OCI-LY1 (cell line): ENCODE data around the gene PHF23.

ENCODE experiments used
- EZH2 ChIP-seq: fragments of 200-600 bp; sonication (generic), shearing (Covaris generic); IDR thresholded peaks from 2 replicates; pipeline ENCODE4 v1.8.0; 2017; ENCODE audit warnings: borderline replicate concordance, mixed run types, mild to moderate bottlenecking, antibody characterized with exemption, low read length, moderate library complexity, mixed read lengths
- TF ChIP-seq, protein P1 (sequence below): fragments of 200-600 bp; sonication (generic), shearing (Covaris generic); IDR thresholded peaks from 2 replicates; pipeline ENCODE4 v1.5.1; 2017; ENCODE audit warnings: mild to moderate bottlenecking, antibody characterized with exemption, low read length, moderate library complexity, mixed read lengths

GRCh38 chr17:7285679-7286078, 46.4 kb upstream of the PHF23 start:
- no peak for TF ChIP-seq EZH2
- TF ChIP-seq, protein P1, sequence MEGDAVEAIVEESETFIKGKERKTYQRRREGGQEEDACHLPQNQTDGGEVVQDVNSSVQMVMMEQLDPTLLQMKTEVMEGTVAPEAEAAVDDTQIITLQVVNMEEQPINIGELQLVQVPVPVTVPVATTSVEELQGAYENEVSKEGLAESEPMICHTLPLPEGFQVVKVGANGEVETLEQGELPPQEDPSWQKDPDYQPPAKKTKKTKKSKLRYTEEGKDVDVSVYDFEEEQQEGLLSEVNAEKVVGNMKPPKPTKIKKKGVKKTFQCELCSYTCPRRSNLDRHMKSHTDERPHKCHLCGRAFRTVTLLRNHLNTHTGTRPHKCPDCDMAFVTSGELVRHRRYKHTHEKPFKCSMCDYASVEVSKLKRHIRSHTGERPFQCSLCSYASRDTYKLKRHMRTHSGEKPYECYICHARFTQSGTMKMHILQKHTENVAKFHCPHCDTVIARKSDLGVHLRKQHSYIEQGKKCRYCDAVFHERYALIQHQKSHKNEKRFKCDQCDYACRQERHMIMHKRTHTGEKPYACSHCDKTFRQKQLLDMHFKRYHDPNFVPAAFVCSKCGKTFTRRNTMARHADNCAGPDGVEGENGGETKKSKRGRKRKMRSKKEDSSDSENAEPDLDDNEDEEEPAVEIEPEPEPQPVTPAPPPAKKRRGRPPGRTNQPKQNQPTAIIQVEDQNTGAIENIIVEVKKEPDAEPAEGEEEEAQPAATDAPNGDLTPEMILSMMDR = no peak
